PC-3 (cell line): ENCODE results near the gene RGS7.

Experiments
- EZH2 ChIP-seq: fragments of 300-600 bp; sonication (generic); IDR thresholded peaks from one replicate; pipeline ENCODE4 v1.6.1; 2017; ENCODE audit warnings: antibody characterized with exemption, mild to moderate bottlenecking, low read length; ENCODE audit not compliant: unreplicated experiment
- TF ChIP-seq, protein P1 (sequence below): fragments of 300-600 bp; sonication (generic); conservative IDR thresholded peaks from 2 replicates; pipeline ENCODE4 v1.5.1; 2017; ENCODE audit warnings: antibody characterized with exemption, low read depth, mild to moderate bottlenecking, low read length

DNA sequence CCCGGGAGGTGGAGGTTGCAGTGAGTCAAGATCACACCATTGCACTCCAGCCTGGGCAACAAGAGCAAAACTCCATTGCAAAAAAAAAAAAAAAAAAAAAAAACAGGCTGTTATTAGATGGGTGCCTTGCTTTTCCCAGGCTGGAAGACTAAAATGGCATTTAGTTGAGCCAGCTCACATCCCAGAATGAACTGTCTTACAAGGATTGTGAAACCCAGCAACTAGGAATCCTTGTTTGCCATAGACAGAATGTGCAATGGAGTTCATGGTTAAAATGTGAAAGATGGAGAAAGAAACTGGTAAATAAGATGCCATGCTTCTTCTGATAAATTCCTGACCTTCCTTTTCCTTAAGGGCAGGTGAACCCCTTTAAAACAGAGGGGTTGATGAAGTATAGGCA, 529.2 kb downstream of the RGS7 start:
- TF ChIP-seq, protein P1, sequence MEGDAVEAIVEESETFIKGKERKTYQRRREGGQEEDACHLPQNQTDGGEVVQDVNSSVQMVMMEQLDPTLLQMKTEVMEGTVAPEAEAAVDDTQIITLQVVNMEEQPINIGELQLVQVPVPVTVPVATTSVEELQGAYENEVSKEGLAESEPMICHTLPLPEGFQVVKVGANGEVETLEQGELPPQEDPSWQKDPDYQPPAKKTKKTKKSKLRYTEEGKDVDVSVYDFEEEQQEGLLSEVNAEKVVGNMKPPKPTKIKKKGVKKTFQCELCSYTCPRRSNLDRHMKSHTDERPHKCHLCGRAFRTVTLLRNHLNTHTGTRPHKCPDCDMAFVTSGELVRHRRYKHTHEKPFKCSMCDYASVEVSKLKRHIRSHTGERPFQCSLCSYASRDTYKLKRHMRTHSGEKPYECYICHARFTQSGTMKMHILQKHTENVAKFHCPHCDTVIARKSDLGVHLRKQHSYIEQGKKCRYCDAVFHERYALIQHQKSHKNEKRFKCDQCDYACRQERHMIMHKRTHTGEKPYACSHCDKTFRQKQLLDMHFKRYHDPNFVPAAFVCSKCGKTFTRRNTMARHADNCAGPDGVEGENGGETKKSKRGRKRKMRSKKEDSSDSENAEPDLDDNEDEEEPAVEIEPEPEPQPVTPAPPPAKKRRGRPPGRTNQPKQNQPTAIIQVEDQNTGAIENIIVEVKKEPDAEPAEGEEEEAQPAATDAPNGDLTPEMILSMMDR = no peak
- TF ChIP-seq EZH2 = no peak
